HG02571 (cell line): ENCODE results near the gene PNPLA2.

Source experiments
- ATAC-seq: cut with Tn5 transposase; IDR thresholded peaks from one replicate; pipeline ENCODE4 v1.9.1; 2021; ENCODE audit warnings: mild to moderate bottlenecking, moderate library complexity; ENCODE audit not compliant: unreplicated experiment

PNPLA2 gene

DNA sequence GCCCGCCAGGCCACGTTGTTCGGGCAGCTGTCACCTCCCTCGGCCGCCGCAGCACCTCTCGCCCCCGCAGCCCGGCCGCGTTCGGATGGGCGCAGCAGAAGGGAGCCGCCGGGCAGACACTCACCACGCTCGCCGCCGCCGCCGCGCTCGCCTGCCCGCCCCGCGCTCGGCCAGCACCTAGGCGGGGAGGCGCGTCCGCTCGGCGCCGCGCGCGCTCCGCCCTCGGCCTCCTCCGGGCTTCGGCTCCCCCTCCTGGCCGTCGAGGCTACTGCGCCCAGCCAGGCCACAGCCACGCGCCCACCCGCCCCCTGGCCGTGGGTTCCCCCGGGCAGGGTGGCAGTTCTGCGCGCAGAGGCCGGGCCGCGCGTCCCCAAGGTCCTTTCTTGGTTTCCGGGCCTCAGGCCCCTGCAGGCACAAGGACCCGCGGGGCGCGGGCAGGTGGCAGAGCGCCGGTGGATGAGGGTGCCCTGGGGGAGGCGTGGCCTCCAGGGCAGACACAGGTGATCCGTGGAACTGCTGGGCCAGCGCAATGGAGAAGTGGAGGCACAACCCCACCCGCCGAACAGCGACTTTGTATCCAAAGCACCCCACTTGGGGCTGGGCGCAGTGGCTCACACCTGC is 20.5 kb upstream of the PNPLA2 start, which contains the start of gene SLC25A22:
TSS of gene SLC25A22 (minus strand) at position 189 of the 621 bp plus-strand sequence. CDS start 3,275 bp downstream, outside the sequence.
- peak; percentile 49 for ATAC-seq

DNA sequence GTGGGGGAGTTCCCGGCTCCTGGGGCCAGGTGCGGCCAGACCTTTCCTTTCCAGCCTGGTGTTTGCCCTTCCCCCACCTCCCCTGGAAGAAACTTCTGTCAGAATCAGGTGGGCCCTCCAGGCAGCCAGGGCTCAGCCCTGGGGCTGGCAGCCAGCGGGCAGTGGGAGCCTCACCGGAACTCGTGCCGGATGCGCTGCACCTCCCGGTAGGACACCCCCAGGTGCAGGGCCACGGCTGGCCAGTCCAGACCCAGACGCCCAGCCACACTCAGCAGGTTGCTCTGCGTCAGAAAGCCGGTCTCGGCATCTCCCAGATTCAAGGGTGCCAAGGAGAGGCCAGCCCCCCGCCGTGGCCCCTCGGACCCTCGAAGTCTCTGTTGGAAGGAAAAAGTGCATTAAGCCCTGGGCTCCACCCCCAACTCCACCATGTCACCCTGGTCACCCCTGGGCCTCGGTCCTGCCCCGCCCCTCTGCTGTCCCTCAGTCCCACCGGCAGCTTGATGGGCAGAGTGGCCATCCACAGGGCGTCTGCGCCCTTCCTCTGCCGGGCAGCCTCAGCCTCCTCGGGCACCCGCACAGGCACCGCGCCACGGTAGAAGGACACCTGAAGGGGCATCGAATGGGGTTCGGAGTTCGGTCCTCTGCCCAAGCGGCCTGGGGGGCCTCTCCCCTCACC is 18.9 kb upstream of the PNPLA2 start:
- ATAC-seq: no peak

DNA sequence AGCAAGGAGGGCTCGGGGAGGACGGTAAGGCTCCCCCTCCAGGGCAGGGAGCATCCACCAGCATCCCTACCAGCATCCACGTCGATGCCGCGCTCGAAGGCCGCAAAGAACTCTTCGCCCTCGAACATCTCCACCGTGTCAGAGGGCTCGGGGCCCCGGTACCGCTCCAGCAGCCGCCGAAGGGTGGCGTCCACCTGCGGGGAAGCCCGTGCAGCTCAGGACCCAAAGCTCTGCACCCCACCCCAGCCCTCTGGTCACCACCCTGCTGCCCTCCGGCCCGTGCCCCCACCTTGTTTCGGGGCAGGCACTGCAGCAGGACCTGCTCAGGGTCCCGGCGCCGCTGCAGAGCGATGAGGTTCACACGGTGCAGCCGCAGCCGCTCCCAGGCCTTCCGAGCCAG is 18.2 kb upstream of the PNPLA2 start:
- ATAC-seq: no peak

DNA sequence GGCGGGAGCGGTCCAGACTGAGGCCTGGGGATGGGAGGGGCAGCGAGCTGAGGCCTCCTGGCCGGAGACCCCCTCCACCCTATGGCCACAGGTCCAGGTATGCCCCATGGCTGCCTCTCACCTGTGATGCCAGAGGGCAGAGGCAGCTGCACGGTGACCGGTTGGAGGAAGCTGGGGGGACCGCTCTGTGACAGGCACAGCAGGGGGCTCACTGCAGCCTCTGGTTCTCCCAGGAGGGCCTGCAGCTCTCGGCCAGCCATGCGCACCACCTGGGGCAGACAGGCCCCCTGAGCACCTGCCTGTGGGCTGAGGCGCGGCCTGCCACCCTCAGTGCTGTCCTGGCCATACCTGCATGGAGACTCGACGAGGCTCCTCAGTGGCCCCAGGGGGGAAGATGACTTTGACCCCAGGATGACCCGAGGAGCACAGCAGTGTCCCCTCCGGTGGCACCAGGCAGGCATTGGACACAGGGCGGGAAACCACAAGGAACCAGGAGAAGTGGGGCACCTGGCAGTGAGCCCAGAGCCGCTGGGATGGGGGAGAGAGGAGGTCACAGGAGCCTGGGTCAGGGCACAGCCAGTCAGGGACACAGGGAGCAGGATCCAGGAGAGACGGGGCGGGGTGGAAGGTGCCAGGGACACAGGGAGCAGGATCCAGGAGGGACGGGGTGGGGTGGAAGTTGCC is 17.5 kb upstream of the PNPLA2 start:
- ATAC-seq: no peak

DNA sequence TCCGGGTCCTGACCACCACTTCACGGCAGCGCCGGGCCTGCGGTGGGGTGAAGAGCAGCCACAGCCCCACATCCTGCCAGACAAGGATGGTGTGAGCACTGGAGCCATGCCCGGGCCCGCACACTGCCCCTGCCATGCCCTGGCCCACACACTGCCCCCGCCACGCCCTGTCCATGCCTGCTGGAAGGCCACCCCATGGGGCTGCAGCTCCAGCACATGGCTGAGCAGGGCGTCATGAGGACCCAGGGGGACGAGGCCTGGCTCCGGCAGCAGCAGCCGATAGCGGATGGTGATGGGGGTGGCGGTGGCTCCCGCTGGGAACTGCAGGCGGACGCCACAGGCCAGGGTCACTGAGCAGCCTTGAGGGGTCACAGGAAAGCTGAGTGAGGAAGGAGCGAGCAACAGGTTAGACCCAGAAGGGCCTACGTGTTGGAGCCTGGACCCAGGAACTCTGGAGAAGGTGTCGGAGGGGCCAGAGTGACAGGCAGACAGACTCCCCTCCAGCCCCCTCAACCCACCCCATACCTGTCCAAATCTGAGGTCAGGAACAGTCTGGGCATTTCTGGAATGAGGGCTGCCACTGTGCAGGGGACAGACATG is 16.6 kb upstream of the PNPLA2 start:
- ATAC-seq: no peak

DNA sequence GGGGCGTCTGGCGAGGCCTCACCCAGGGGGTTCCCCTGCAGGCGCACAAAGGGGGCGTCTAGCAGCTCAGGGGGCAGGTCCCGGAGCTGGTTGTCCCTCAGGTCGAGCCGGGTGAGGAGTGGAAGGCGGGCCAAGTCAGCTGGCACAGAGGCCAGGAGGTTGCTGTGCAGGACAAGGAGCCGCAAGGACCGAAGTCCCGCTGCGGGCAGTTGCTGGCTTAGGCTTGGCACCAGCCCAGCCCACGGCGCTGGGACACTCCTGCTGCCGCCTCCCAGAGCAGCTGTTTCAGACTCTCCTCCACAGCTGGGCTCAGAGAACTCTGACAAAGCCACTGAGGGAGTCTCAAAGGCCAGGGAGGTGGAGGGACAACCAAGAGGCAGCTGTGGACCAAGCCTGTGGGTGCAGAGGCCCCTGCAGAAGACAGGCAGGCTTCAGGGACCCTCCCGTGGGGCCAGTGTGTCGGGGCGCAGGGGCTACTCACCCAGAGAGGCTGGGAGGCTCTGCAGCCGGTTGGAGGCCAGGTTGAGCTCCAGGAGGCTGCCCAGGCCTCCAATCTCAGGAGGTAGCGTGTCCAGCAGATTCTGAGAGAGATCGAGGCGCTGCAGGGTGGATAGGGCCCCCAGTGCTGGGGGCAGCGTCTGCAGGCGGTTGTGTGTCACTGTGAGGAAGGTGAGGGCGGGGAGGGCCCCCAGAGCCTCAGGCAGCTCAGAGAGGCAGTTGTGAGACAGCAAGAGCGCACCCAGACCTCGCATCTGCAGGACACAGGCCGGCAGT is 15.8 kb upstream of the PNPLA2 start:
- ATAC-seq: no peak

DNA sequence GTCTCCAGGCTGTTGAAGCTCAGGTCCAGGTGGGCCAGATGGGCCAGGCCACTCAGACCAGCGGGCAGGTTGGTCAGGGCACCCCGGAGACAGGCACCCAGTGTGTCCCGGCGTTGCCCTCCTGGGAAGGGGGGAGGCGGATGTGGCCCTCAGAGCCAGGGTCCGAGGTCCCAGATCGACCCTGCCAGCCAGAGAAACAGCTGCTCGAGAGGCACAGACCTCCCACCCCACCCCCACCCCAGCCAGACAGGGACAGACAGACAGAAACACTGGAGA is 15.3 kb upstream of the PNPLA2 start:
- no peak for ATAC-seq

DNA sequence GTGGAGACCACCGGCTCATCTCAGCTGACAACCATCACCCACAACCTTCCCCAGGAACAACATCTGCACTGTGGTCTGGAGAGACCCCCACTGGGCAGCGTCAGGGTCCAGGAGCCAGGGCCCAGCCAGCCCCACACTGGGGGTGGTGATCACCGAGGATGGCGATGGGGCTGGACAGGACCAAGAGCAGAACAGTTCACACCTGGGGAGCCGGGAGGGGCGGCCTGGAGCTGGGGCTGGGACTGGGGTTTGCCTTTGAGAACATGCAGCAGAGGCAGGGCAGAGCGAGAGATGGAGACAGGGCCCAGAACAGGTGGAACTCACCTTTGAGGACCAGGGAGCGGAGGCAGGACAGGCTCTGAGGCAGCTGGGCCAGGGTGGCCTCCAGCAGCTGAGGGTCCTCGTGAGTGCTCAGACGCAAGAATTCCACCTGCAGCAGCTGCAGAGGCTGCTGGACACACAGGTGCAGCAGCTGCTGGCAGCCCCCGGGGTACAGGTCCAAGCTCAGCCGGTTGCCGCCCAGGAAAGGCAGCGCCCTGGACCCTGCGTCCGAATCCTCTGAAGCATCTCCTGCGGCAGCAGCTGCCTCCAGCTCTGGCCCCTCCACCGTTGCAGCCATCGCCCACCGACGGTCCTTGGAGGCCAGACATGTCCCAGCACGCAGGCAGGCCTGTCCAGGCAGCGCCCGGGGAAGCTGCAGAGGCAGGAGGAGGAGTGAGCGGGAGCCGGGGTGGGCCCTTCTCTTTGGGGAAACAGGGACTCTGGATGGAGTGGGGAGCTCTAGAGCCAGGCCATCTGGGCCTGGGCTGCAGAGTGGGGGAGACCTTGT is 14.7 kb upstream of the PNPLA2 start:
- ATAC-seq: no peak

DNA sequence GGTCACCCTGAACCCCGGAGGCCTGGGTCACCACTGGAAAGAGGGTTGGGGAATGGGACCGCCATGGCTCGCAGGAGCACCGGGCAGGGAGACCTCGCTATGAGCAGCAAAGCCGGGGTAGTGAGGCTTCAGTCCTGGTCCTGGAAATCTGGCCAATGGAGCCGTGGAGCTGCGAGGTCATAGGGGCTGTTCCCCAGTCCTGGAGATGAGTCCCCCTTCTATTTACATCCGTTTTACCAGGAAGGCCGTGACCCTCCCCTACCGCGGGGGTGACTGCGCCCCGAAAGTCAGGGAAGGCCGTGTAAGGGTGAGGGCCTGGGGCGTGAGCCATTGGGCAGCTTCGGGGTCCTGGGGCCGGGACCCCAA is 14.1 kb upstream of the PNPLA2 start:
- no peak for ATAC-seq

DNA sequence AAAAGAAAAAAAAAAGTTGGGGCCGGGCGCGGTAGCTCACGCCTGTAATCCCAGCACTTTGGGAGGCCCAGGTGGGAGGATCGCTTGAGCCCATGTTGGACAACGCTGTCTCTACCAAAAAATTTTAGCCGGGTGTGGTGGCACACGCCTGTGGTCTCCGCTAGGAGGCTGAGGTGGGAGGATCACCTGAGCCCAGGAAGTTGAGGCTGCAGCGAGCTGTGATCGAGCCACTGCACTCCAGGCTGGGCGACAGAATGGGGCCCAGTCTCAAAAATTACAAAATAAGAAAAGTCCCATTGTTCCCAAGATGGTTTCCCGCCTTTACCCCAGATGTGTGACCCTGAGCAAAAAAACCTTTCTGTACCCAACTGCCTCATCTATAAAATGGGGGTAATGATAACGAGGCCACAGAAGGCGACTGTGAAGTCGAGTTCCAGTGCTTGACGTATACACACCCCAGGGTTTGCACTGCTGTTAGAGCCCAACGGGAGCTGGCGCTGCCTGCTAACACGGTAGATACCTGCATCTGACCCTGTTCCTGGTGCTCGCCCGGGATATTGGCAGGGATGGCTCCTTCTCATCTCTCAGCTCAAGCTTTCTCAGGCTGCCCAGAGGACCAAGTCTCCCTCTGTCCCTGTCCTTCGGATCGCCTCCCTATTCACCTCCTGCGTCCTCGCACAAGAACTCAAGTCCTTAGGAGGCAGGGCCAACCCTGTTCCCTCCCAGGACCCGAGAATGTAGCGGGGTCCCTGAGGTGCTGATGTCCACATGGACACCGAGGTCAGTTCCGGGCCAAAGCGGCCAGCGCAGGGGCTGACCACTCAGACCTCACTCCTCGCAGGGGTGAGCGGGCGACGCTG is 10.1 kb upstream of the PNPLA2 start:
- no peak for ATAC-seq

DNA sequence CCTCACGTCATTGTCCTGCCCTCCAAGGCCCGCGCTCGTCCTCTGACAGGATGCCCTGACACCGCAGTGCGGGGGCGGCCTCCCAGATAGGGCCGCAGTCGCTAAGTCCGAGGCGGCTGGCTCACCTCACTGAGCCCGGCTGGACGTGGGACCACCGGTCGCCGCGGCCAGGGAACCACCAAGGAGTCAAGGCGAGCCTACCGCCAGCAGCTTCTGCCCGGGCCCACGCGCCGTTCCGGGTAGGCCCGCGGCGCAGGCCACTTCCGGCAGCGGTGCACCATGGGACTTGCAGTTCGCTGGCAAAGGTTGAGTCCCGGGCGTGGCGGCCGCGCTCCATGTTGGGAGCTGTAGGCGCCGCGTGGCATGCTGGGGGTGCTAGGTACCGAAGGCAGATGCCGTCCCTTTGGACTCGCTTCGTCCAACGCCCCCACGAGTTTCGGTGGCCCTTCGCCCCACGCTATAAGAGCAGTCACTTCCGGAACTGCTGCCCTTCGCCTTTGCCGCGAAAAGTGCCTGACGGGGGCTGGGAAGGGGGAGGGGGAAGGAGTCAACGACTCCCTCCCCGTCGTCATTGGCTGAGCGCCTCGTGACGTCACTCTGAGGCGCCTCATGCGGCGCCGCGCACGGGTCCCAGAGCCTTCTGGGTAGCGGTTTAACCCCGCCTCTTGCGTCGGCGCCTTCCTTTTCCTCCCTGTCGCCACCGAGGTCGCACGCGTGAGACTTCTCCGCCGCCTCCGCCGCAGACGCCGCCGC is 9.3 kb upstream of the PNPLA2 start, which contains the start of gene RPLP2:
TSS of gene RPLP2 (plus strand) at position 681 of the 753 bp plus-strand sequence. CDS start 268 bp downstream, outside the sequence.
- ATAC-seq: peak; percentile 69

DNA sequence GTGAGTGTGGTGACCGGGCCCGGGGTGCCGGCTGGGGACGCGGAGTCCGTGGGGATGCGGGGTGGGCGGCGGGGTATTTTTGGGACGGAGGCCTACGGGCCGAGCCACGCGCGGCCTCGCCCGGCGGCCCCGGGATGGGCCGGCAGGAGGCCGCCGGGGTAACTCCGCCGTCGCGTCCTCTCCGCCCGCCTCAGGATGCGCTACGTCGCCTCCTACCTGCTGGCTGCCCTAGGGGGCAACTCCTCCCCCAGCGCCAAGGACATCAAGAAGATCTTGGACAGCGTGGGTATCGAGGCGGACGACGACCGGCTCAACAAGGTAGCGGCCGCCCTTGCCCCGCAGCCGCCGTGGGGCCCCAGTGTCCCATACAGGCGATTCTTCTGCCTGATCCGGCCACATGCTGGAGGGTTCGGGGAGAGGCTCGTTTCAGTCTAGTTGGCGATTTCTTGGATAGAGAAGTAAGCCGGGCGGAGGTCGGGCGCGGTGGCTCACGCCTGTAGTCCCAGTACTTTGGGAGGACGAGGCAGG is 8.6 kb upstream of the PNPLA2 start:
- peak; percentile 4 for ATAC-seq

DNA sequence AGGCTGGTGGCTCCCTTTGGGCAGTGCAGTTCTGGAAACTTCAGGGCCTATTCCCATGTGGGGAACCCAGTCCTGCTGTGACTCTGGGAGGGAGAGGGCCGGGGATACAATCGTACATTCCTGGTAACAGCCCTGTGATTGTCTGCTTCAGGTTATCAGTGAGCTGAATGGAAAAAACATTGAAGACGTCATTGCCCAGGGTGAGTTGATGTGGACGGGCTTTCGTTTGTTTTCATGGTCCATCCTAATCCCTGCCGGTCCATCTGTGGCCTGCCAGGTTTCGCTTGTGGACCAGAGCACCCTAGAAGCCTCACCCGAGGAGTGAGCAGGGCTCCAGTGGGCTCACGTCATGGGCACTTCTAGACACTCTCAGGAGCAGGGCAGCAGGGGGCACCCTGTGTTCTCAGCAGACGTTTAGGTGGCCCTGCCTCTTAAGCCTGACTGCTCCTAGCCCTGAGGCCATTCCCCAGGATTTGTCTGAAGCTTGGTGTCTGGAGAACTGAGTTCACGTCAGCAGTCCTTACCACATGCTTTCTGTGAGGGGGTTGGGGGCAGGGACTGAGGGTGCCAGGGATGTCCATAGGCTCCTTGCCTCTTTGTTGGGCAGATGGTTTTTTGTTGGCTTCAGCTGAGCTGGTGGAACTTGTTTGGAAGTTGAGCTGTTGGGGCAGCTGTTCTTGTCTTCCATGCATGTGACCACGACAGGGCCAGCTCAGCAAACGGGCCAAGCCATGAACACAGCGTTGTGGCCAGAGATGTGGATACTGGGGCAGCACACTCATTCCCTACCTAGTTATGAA is 7.1 kb upstream of the PNPLA2 start:
- ATAC-seq: no peak

DNA sequence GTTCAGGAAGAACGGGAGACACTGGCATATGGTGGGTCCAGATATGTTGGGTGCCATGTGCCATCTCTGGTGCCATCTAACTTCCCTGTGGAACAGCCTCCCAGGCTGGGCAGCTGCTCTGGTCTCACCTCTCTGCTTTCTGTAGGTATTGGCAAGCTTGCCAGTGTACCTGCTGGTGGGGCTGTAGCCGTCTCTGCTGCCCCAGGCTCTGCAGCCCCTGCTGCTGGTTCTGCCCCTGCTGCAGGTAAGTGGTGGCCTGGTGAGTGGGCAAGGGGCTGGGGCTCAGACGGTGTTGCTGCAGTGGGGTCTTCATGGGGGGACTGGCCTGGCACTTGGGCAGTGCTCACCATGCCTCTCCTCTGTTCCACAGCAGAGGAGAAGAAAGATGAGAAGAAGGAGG is 6.3 kb upstream of the PNPLA2 start:
- no peak for ATAC-seq

DNA sequence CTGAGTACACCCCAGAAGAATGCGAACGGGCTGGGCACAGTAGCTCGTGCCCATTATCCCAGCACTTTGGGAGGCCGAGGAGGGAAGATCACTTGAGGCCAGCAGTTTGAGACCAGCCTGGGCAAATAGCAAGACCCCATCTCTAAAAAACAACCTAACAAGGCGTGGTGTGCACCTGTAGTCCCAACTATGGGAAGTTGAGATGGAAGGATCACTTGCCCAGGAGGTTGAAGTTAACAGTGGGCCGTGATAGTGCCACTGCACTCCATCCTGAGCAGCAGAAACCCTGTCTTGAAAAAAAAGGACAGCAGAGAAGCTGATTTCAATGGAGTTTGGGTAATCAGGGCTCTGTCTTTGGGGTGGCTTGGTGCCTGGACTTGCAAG is 5.7 kb upstream of the PNPLA2 start:
- no peak for ATAC-seq

DNA sequence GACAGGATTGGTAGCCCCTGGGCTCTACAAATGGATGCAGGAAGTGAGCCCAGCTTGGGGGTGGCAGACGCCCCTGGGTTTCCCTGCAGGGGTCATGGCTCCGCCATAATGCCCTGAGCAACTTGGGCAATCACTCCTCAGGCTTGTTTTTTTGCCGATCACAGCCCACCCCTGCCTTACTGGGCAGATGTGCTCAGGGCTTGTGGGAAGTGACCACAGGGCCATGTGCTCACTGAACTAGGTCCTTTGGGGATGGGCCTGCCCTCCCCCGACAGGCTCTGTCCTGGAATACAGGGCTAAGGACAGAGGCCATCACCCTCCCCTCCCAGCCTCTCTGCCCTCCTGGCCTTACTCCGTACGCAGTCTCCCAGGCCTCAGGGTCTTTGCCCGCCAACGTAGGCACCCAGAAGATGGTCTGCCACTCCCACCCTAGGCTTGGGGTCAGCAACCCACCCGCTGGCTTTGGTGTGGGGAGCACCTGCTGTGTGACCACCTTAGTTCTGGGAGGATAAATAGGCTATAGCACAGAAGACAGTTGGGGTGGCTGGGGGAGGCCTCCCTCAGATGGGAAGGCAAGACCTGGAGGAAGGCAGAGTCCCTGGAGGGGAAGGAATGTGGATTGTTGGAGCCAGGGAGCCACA is 5.1 kb upstream of the PNPLA2 start:
- no peak for ATAC-seq
